GM19043 (cell line): ENCODE results near the gene DMBT1.

ENCODE experiments used
- ATAC-seq: cut with Tn5 transposase; IDR thresholded peaks from one replicate; pipeline ENCODE4 v1.9.1; 2021; ENCODE audit warnings: low read depth; ENCODE audit not compliant: unreplicated experiment

Gene DMBT1

GRCh38 chr10:122560279-122560804 lies at the start of gene DMBT1:
DMBT1 (plus strand) TSS chr10:122560754; CDS start chr10:122560771, 17 bp downstream.
- ATAC-seq, result no peak

- no peak for ATAC-seq
Measured at GRCh38 chr10:122513053-122513452, 47.5 kb upstream of the DMBT1 start.

- no peak for ATAC-seq
Measured at GRCh38 chr10:122514045-122514840, 46.3 kb upstream of the DMBT1 start.

GRCh38 chr10:122515022-122515424 lies 45.5 kb upstream of the DMBT1 start:
- no peak for ATAC-seq

GRCh38 chr10:122515588-122516231 lies 44.8 kb upstream of the DMBT1 start:
- no peak for ATAC-seq

- no peak for ATAC-seq
Measured at GRCh38 chr10:122516734-122517133, 43.8 kb upstream of the DMBT1 start.

- ATAC-seq, result no peak
Measured at GRCh38 chr10:122519144-122519543, 41.4 kb upstream of the DMBT1 start.

- ATAC-seq, result no peak
Measured at GRCh38 chr10:122519873-122520272, 40.7 kb upstream of the DMBT1 start.

GRCh38 chr10:122521011-122521410 lies 39.5 kb upstream of the DMBT1 start:
- ATAC-seq, result no peak

- ATAC-seq, result no peak
Measured at GRCh38 chr10:122524811-122525210, 35.7 kb upstream of the DMBT1 start.

GRCh38 chr10:122525788-122526187 lies 34.8 kb upstream of the DMBT1 start:
- ATAC-seq, result no peak

GRCh38 chr10:122526892-122527291 lies 33.7 kb upstream of the DMBT1 start:
- ATAC-seq, result no peak

GRCh38 chr10:122530177-122530576 lies 30.4 kb upstream of the DMBT1 start:
- no peak for ATAC-seq

- ATAC-seq, result no peak
Measured at GRCh38 chr10:122531261-122531660, 29.3 kb upstream of the DMBT1 start.

GRCh38 chr10:122531939-122532338 lies 28.6 kb upstream of the DMBT1 start:
- ATAC-seq, result no peak

- ATAC-seq, result no peak
Measured at GRCh38 chr10:122532601-122533296, 27.8 kb upstream of the DMBT1 start.

- ATAC-seq, result no peak
Measured at GRCh38 chr10:122537545-122537944, 23.0 kb upstream of the DMBT1 start.

GRCh38 chr10:122541541-122542002 lies 19.0 kb upstream of the DMBT1 start:
- no peak for ATAC-seq

- no peak for ATAC-seq
Measured at GRCh38 chr10:122543676-122544445, 16.7 kb upstream of the DMBT1 start.

GRCh38 chr10:122544493-122544892 lies 16.1 kb upstream of the DMBT1 start:
- no peak for ATAC-seq
